OCI-LY1 (cell line): ENCODE results near the gene SOST.

Experiments
- H2AFZ ChIP-seq: fragments of 200-600 bp; sonication (generic), shearing (Covaris generic); 2 replicates; pipeline ENCODE4 v1.6.0; 2014; ENCODE audit warnings: antibody characterized with exemption, mild to moderate bottlenecking, low read length
- H3F3A ChIP-seq: fragments of 200-600 bp; sonication (generic), shearing (Covaris generic); 2 replicates; pipeline ENCODE4 v1.6.0; 2014; ENCODE audit warnings: mild to moderate bottlenecking, antibody characterized with exemption, low read length, moderate library complexity; ENCODE audit not compliant: insufficient read depth
- H3K27ac ChIP-seq: fragments of 200-600 bp; sonication (generic); 2 replicates; pipeline ENCODE4 v1.5.1; 2014; ENCODE audit warnings: low read length, mixed run types, mild to moderate bottlenecking, low read depth; ENCODE audit not compliant: poor library complexity, severe bottlenecking
- H3K27me3 ChIP-seq: fragments of 200-600 bp; sonication (generic); 2 replicates; pipeline ENCODE4 v1.6.0; 2014; ENCODE audit warnings: antibody characterized with exemption, mild to moderate bottlenecking, low read length, moderate library complexity; ENCODE audit not compliant: insufficient read depth
- H3K36me3 ChIP-seq: fragments of 200-600 bp; sonication (generic); 2 replicates; pipeline ENCODE4 v1.6.1; 2014; ENCODE audit warnings: mild to moderate bottlenecking, antibody characterized with exemption, low read length, moderate library complexity, mixed read lengths; ENCODE audit not compliant: insufficient read depth
- H3K4me1 ChIP-seq: fragments of 200-600 bp; sonication (generic); 2 replicates; pipeline ENCODE4 v1.5.1; 2014; ENCODE audit warnings: mild to moderate bottlenecking, low read length, moderate library complexity; ENCODE audit not compliant: insufficient read depth, severe bottlenecking
- H3K4me2 ChIP-seq: fragments of 200-600 bp; sonication (generic), shearing (Covaris generic); 2 replicates; pipeline ENCODE4 v1.6.1; 2014; ENCODE audit warnings: low read length
- H3K4me3 ChIP-seq: fragments of 200-600 bp; sonication (generic); 2 replicates; pipeline ENCODE4 v1.5.1; 2014; ENCODE audit warnings: low read length, low read depth, mild to moderate bottlenecking, mixed read lengths; ENCODE audit not compliant: poor library complexity, severe bottlenecking
- H3K79me2 ChIP-seq: fragments of 200-600 bp; shearing (Covaris generic); 2 replicates; pipeline ENCODE4 v1.6.1; 2016; ENCODE audit warnings: mixed run types, low read length, mixed read lengths; ENCODE audit not compliant: insufficient read depth
- H3K9ac ChIP-seq: fragments of 200-600 bp; sonication (generic), shearing (Covaris generic); 2 replicates; pipeline ENCODE4 v1.6.1; 2014; ENCODE audit warnings: mild to moderate bottlenecking, low read length, mixed read lengths
- H3K9me2 ChIP-seq: fragments of 200-600 bp; sonication (generic), shearing (Covaris generic); 2 replicates; pipeline ENCODE4 v1.6.1; 2014; ENCODE audit warnings: low read depth, mild to moderate bottlenecking, low read length, mixed read lengths
- H3K9me3 ChIP-seq: fragments of 200-600 bp; shearing (Covaris generic); 2 replicates; pipeline ENCODE4 v1.6.1; 2014; ENCODE audit warnings: low read length, mixed read lengths
- H4K20me1 ChIP-seq: fragments of 200-600 bp; sonication (generic), shearing (Covaris generic); 2 replicates; pipeline ENCODE4 v1.6.0; 2016; ENCODE audit warnings: mild to moderate bottlenecking, low read length; ENCODE audit not compliant: insufficient read depth
- EZH2 ChIP-seq: fragments of 200-600 bp; sonication (generic), shearing (Covaris generic); IDR thresholded peaks from 2 replicates; pipeline ENCODE4 v1.8.0; 2017; ENCODE audit warnings: borderline replicate concordance, mixed run types, mild to moderate bottlenecking, antibody characterized with exemption, low read length, moderate library complexity, mixed read lengths
- TF ChIP-seq, protein P1 (sequence below): fragments of 200-600 bp; sonication (generic), shearing (Covaris generic); IDR thresholded peaks from 2 replicates; pipeline ENCODE4 v1.5.1; 2017; ENCODE audit warnings: mild to moderate bottlenecking, antibody characterized with exemption, low read length, moderate library complexity, mixed read lengths

SOST gene

DNA sequence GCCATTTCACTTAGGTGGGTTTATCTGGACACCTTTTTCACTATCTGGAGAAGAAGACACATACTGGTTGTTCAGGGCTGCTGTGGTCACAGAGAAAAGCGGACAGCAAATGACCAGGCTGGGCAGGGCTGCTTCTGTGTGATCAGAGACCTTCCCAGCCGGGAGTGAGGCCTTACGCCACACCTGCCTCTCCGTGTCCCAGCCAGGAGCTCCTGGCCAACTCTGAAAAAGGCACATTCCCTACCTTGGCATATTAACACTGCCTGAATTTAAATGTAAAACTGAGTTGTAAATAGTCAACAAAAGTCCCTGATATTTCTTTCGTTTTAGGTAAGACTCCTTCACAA, 9.1 kb upstream of the SOST start:
- Histone ChIP-seq H3K27ac (no peak overlapping the region), H3K9me3 (no peaks in the 10 kb centered on the region), H3K9ac (no peak overlapping the region), H3K36me3 (no peaks in the 10 kb centered on the region; the same call in none of the 2 replicates), H3F3A (no peaks in the 10 kb centered on the region), H2AFZ (no peak overlapping the region), H3K9me2 (no peaks in the 10 kb centered on the region), H3K27me3 (no peaks in the 10 kb centered on the region), H3K4me2 (no peak overlapping the region), H3K79me2 (no peaks in the 10 kb centered on the region), H3K4me3 (no peak overlapping the region), H3K4me1 (no peaks in the 10 kb centered on the region), H4K20me1 (no peaks in the 10 kb centered on the region)
- TF ChIP-seq, protein P1, sequence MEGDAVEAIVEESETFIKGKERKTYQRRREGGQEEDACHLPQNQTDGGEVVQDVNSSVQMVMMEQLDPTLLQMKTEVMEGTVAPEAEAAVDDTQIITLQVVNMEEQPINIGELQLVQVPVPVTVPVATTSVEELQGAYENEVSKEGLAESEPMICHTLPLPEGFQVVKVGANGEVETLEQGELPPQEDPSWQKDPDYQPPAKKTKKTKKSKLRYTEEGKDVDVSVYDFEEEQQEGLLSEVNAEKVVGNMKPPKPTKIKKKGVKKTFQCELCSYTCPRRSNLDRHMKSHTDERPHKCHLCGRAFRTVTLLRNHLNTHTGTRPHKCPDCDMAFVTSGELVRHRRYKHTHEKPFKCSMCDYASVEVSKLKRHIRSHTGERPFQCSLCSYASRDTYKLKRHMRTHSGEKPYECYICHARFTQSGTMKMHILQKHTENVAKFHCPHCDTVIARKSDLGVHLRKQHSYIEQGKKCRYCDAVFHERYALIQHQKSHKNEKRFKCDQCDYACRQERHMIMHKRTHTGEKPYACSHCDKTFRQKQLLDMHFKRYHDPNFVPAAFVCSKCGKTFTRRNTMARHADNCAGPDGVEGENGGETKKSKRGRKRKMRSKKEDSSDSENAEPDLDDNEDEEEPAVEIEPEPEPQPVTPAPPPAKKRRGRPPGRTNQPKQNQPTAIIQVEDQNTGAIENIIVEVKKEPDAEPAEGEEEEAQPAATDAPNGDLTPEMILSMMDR, result no peak
- TF ChIP-seq EZH2, result no peak

DNA sequence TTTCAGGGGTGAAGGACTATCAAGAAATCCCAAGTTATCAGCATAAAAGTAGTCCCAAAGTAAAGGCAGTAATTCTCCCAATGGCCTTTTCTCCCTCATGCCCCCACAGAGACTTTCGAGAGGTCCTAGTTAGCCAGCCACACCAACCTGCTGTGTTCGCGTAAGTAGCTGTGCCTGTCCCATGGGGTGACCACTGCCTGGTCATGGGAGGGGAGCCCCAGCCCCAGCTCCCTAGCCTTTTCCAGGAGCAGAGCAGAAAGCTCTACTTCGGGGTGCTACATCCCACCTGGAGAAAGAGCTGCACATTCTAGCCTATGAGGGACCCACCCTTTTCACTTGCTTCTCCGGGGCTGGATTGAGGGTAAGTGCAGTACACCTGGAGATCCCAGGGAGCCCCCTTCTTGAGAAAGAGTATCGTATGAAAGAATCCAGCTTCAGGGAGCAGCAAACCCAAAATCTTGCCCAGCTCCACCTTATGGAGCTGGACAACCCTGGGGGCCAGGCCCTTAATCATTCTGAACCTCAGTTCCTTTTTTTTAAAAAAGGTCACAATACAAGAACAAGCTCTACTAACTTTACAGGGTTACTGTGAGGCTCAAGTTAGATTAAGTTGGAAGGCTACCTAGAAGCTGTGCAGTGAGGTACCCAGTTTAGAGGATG, 8.6 kb upstream of the SOST start:
- no peaks in the 10 kb centered on the region for H3K9me2 ChIP-seq
- no peaks in the 10 kb centered on the region for H3K4me1 ChIP-seq

DNA sequence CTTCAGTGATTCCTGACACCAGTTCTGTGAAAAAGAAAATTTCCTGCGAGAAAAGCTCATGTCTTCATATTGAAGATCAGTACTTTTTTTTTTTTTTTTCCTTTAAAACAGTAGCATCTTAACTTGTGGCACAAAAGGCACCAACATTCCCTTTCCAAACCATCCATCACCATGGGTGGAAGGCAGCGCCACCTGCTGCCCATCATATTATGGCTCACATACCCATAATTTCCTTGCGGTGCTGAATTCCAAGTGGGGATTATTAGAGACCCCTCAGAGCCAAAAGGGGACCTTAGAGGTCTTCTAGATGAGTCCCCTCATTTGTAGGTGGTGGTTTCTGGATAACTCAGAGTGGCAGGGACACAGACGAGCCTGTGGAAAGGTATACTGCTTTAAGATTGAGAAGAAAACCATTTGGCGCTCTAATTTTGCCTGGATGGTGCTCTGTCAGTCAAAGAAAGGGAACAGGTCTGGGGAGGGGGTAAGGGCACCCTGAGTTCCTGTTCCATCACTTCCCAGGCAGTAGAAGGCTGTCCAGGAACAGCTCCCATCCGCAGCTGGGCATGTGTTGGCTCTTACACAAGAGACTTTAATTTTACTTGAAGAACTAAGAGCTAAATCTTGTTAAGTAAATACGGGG, 7.9 kb upstream of the SOST start:
- no peaks in the 10 kb centered on the region for H4K20me1 ChIP-seq
- TF ChIP-seq, protein P1, result peak; percentile 93
- TF ChIP-seq EZH2, result no peak
- no peaks in the 10 kb centered on the region for H3K4me1 ChIP-seq
- no peak overlapping the region for H3K9ac ChIP-seq
- no peaks in the 10 kb centered on the region for H3K79me2 ChIP-seq
- H3K4me3 ChIP-seq, result no peak overlapping the region
- H3K4me2 ChIP-seq, result no peak overlapping the region
- no peak overlapping the region for H2AFZ ChIP-seq
- H3K9me3 ChIP-seq, result no peaks in the 10 kb centered on the region
- no peaks in the 10 kb centered on the region for H3F3A ChIP-seq
- H3K27me3 ChIP-seq, result no peaks in the 10 kb centered on the region
- no peaks in the 10 kb centered on the region; the same call in 1 of the 2 replicates for H3K36me3 ChIP-seq
- H3K9me2 ChIP-seq, result no peaks in the 10 kb centered on the region
- H3K27ac ChIP-seq, result no peak overlapping the region

More for the DNA sequence above, 8.6 kb upstream of the SOST start:
- no peak for TF ChIP-seq EZH2
- TF ChIP-seq, protein P1, result no peak
- Histone ChIP-seq H2AFZ (no peak overlapping the region), H3K36me3 (no peaks in the 10 kb centered on the region; the same call in 1 of the 2 replicates), H3K27ac (no peak overlapping the region), H3K79me2 (no peaks in the 10 kb centered on the region), H3K27me3 (no peaks in the 10 kb centered on the region), H3K9me3 (no peaks in the 10 kb centered on the region), H3K4me3 (no peak overlapping the region), H3F3A (no peaks in the 10 kb centered on the region), H3K4me2 (no peak overlapping the region), H3K9ac (no peak overlapping the region), H4K20me1 (no peaks in the 10 kb centered on the region)
